Thoracic aorta (tissue), 2 donors: Measurements from ENCODE around the gene PPP1R9A. TPM values are rescaled to one million over a fixed set of nuclear protein-coding genes. Genes with fewer than 3 reads are reported as not detected.

Experiments
- ATAC-seq: fragments of 150-250 bp; one replicate; pipeline ENCODE4 v1.8.0; 2017; ENCODE audit warnings: low read depth; ENCODE audit not compliant: insufficient number of reproducible peaks, low FRiP score
- DNase-seq: peaks from one replicate; pipeline ENCODE4 v3.0.0-alpha.2; 2020; ENCODE audit warnings: low spot score
- H3K27ac ChIP-seq, 2 donors: fragments of 200-600 bp; sonication (generic); 1 replicate in 1 of 2; 2 replicates in 1 of 2; pipeline ENCODE4 v1.5.1; 2016; ENCODE audit warnings: mild to moderate bottlenecking in 2 of 2, moderate library complexity in 2 of 2
- H3K27me3 ChIP-seq: fragments of 200-600 bp; sonication (generic); replicated peaks from 2 replicates; pipeline ENCODE4 v1.6.0; 2016; ENCODE audit warnings: mild to moderate bottlenecking; ENCODE audit not compliant: insufficient read depth
- H3K36me3 ChIP-seq: fragments of 200-600 bp; sonication (generic); one replicate; pipeline ENCODE4 v1.5.1; 2016
- H3K4me1 ChIP-seq, 2 donors: fragments of 200-600 bp; sonication (generic); 1 replicate in 1 of 2; 2 replicates in 1 of 2; pipeline versions ENCODE4 v1.5.1 to v1.6.0; 2016; ENCODE audit warnings: low read depth in 2 of 2, mild to moderate bottlenecking in 1 of 2; ENCODE audit not compliant: control insufficient read depth in 1 of 2
- H3K4me3 ChIP-seq: fragments of 200-600 bp; sonication (generic); 2 replicates; pipeline ENCODE4 v1.5.1; 2016; ENCODE audit warnings: mild to moderate bottlenecking
- H3K9me3 ChIP-seq: fragments of 200-600 bp; sonication (generic); 2 replicates; pipeline ENCODE4 v1.5.1; 2016
- total RNA-seq, 2 donors: library from RNA; depleted of rRNA; stranded (reverse); fragments of >200 nt; gene quantifications; one replicate each; pipeline versions ENCODE4 v1.1.0 to v1.2.3, GENCODE V29; 2016
- TF ChIP-seq, protein P1 (sequence below): fragments of 200-600 bp; sonication (generic); IDR thresholded peaks from one replicate; pipeline ENCODE4 v1.5.1; 2019; ENCODE audit warnings: antibody characterized with exemption

The PPP1R9A gene
- total RNA-seq, 2 donors from 2014 or later = 5.7 to 11.8 TPM

GRCh38 chr7:95011146-95011928 is 103.9 kb downstream of the PPP1R9A start:
- Histone ChIP-seq H3K27me3 (no peaks in the 10 kb centered on the region), H3K4me3 (no peak overlapping the region), H3K27ac (no peak overlapping the region), H3K4me1 (peaks cover 0 to 7% of the 10 kb centered on the region in 2 donors), H3K9me3 (no peaks in the 10 kb centered on the region), H3K36me3 (no peaks in the 10 kb centered on the region)
- TF ChIP-seq, protein P1, sequence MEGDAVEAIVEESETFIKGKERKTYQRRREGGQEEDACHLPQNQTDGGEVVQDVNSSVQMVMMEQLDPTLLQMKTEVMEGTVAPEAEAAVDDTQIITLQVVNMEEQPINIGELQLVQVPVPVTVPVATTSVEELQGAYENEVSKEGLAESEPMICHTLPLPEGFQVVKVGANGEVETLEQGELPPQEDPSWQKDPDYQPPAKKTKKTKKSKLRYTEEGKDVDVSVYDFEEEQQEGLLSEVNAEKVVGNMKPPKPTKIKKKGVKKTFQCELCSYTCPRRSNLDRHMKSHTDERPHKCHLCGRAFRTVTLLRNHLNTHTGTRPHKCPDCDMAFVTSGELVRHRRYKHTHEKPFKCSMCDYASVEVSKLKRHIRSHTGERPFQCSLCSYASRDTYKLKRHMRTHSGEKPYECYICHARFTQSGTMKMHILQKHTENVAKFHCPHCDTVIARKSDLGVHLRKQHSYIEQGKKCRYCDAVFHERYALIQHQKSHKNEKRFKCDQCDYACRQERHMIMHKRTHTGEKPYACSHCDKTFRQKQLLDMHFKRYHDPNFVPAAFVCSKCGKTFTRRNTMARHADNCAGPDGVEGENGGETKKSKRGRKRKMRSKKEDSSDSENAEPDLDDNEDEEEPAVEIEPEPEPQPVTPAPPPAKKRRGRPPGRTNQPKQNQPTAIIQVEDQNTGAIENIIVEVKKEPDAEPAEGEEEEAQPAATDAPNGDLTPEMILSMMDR = no peak
- ATAC-seq (no peak), DNase-seq (no peak)

DNA sequence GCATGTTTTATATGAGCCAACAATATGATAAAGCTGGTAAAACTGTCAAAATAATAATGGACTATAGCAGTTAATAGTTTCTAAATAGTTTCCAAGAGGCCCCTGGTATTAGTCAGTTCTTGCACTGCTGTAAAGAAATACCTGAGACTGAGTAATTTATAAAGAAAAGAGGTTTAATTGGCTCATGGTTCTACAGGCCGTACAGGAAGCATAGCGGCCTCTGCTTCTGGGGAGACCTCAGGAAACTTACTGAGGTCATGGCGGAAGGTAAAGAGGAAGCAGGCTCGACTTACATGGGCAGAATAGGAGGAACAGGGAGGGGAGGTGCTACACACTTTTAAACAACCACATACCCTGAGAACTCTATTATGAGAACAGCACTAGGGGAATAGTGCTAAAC is 104.6 kb downstream of the PPP1R9A start:
- no peak for DNase-seq
- TF ChIP-seq, protein P1 = no peak
- H3K27me3 ChIP-seq = no peaks in the 10 kb centered on the region
- ATAC-seq = no peak
- H3K4me1 ChIP-seq = peaks cover 0 to 7% of the 10 kb centered on the region in 2 donors
- H3K4me3 ChIP-seq = no peak overlapping the region
- peak overlapping the region; percentile 2 to 35 for H3K27ac ChIP-seq
- no peaks in the 10 kb centered on the region for H3K9me3 ChIP-seq
- no peaks in the 10 kb centered on the region for H3K36me3 ChIP-seq

DNA sequence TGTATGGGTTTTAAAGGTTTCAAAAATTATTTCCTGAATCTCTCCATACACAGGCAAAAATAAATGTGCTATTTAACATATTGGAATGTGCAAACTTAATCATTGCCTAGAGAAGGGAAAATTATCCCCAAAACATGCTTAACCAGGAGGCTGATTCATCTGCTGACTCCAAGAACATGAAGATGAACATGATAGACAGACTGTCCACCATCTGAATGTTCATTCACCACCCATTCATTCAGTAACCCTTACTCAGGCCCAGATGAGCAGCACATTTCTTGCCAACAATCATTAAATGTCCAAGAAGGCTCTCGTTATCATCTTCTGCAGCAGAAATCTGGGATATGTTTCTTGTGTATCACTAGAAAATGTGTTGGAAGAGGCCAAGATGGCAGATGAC is 110.6 kb downstream of the PPP1R9A start:
- no peak overlapping the region for H3K4me3 ChIP-seq
- H3K4me1 ChIP-seq = no peaks in the 10 kb centered on the region
- DNase-seq (no peak), ATAC-seq (no peak)
- TF ChIP-seq, protein P1 = no peak
- H3K27me3 ChIP-seq = no peaks in the 10 kb centered on the region
- no peak overlapping the region for H3K27ac ChIP-seq
- H3K36me3 ChIP-seq = no peaks in the 10 kb centered on the region
- H3K9me3 ChIP-seq = no peaks in the 10 kb centered on the region

- DNase-seq (no peak), ATAC-seq (no peak)
- H3K4me1 ChIP-seq = no peaks in the 10 kb centered on the region
- TF ChIP-seq, protein P1 = no peak
- H3K4me3 ChIP-seq = no peak overlapping the region
- H3K36me3 ChIP-seq = no peaks in the 10 kb centered on the region
- H3K27ac ChIP-seq = no peak overlapping the region
- H3K9me3 ChIP-seq = peaks cover 7% of the 10 kb centered on the region
- H3K27me3 ChIP-seq = no peaks in the 10 kb centered on the region
Measured at GRCh38 chr7:95026018-95026417, 118.6 kb downstream of the PPP1R9A start.

GRCh38 chr7:95026421-95027072 is 119.2 kb downstream of the PPP1R9A start:
- TF ChIP-seq, protein P1 = no peak
- no peak overlapping the region for H3K4me3 ChIP-seq
- no peaks in the 10 kb centered on the region for H3K27me3 ChIP-seq
- DNase-seq (no peak), ATAC-seq (no peak)
- peaks cover 7% of the 10 kb centered on the region for H3K9me3 ChIP-seq
- H3K27ac ChIP-seq = no peak overlapping the region
- no peaks in the 10 kb centered on the region for H3K36me3 ChIP-seq
- no peaks in the 10 kb centered on the region for H3K4me1 ChIP-seq
